Immature natural killer cell (primary cell): Measurements from ENCODE around the gene BLACAT1. TPM values are rescaled to one million over a fixed set of nuclear protein-coding genes. Genes with fewer than 3 reads are reported as not detected.
"Not testable (repeated sequence)": the region's sequence is repeated elsewhere in the genome, so short reads cannot be mapped to it uniquely, and the experiment has no call there.

Source experiments
- DNase-seq, 3 donors: peaks; one replicate each; pipeline ENCODE4 v3.0.0; 2022; ENCODE audit warnings: mixed read lengths in 1 of 3
- H3K27ac Mint-ChIP-seq, 6 donors: one replicate each; pipeline ENCODE4 v1.8.0; 2020; ENCODE audit warnings: mixed read lengths in 6 of 6, mild to moderate bottlenecking in 5 of 6, inconsistent platforms in 4 of 6, moderate library complexity in 3 of 6
- H3K27me3 Mint-ChIP-seq, 3 donors: one replicate each; pipeline ENCODE4 v1.8.0; 2020 to 2021; ENCODE audit warnings: low read depth in 3 of 3, mild to moderate bottlenecking in 3 of 3, mixed read lengths in 3 of 3, moderate library complexity in 3 of 3, inconsistent platforms in 1 of 3
- H3K36me3 Mint-ChIP-seq, 3 donors: one replicate each; pipeline ENCODE4 v1.8.0; 2020; ENCODE audit warnings: mixed read lengths in 3 of 3, inconsistent platforms in 2 of 3, mild to moderate bottlenecking in 2 of 3
- H3K4me1 Mint-ChIP-seq, 2 donors: one replicate each; pipeline ENCODE4 v1.8.0; 2020; ENCODE audit warnings: inconsistent platforms in 2 of 2, mild to moderate bottlenecking in 2 of 2, mixed read lengths in 2 of 2, moderate library complexity in 1 of 2
- H3K4me3 Mint-ChIP-seq, 5 donors: one replicate each; pipeline ENCODE4 v1.8.0; 2020; ENCODE audit warnings: mild to moderate bottlenecking in 5 of 5, mixed read lengths in 5 of 5, inconsistent platforms in 3 of 5, moderate library complexity in 3 of 5
- H3K9me3 Mint-ChIP-seq, 6 donors: one replicate each; pipeline ENCODE4 v1.8.0; 2020; ENCODE audit warnings: mild to moderate bottlenecking in 6 of 6, mixed read lengths in 6 of 6, inconsistent platforms in 4 of 6, moderate library complexity in 3 of 6
- polyA plus RNA-seq, 3 donors: library from polyadenylated mRNA; unstranded; fragments of 300-500 nt; fragmentation: Illumina TruSeq; gene quantifications; one replicate each; pipeline ENCODE4 v1.2.3, GENCODE V29; 2021

The BLACAT1 gene
- polyA plus RNA-seq, 3 donors from 2014 or later, result not detected

GRCh38 chr1:205493241-205494085, 37.6 kb upstream of the BLACAT1 start:
- DNase-seq, result peak in 1 of 3 donors; percentile 14
- peaks cover 5 to 10% (median 9%) of the 10 kb centered on the region in 3 donors for H3K27me3 Mint-ChIP-seq
- no peaks in the 10 kb centered on the region for H3K36me3 Mint-ChIP-seq
- H3K4me1 Mint-ChIP-seq, result peaks cover 3 to 7% of the 10 kb centered on the region in 2 donors
- no peak overlapping the region for H3K4me3 Mint-ChIP-seq
- no peaks in the 10 kb centered on the region for H3K9me3 Mint-ChIP-seq
- H3K27ac Mint-ChIP-seq, result no peak overlapping the region

DNA sequence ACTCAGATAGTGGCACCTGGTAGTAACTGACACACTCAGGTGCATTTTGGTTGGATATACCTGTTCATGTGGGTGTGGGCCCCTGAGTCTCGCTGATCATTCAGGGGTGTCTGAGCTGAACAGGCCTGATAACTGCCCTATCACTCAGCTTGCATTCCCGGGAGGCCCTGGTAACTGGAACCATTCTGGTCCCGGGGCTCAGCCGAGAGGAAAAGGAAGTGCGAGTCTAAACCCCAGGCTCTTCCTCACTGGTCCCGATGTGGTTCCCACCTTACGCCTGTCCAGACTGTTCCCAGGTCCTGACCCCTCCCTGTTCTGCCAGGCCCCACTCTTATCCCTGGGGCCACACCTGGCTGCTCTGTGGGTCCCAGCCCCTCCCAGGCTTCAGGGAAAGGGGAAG, 36.9 kb upstream of the BLACAT1 start:
- Mint-ChIP-seq H3K27me3 (peaks cover 8 to 10% (median 9%) of the 10 kb centered on the region in 3 donors), H3K9me3 (no peaks in the 10 kb centered on the region), H3K4me3 (no peak overlapping the region), H3K27ac (no peak overlapping the region), H3K4me1 (peaks cover 3 to 7% of the 10 kb centered on the region in 2 donors), H3K36me3 (no peaks in the 10 kb centered on the region)
- no peak for DNase-seq

DNA sequence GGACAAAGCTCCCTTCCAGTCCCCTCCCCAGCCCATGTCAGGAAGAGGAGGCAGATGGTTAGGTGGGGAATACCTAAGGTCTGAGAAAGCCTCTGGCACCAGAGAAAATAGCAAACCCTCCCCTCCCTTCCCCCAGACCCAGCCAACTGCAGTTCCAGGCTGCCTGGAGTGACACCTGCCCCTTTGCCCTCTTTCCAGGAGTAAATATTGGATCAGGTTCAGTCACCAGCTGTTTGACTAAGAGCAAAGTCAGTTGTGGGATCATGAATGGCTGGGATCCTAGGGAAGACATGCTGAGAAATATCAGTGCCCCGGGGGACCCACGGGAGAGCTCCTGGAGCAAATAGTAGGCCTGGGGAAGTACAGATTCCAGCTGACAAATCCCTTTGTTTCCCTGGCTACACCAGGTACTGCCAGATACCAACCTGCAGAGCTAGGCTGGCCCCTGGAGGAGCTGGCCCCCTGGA, 36.4 kb upstream of the BLACAT1 start:
- no peaks in the 10 kb centered on the region for H3K36me3 Mint-ChIP-seq
- no peaks in the 10 kb centered on the region for H3K9me3 Mint-ChIP-seq
- DNase-seq, result no peak
- H3K27me3 Mint-ChIP-seq, result peaks cover 8 to 10% (median 9%) of the 10 kb centered on the region in 3 donors
- H3K4me3 Mint-ChIP-seq, result no peak overlapping the region
- H3K27ac Mint-ChIP-seq, result no peak overlapping the region
- H3K4me1 Mint-ChIP-seq, result peaks cover 3 to 7% of the 10 kb centered on the region in 2 donors

DNA sequence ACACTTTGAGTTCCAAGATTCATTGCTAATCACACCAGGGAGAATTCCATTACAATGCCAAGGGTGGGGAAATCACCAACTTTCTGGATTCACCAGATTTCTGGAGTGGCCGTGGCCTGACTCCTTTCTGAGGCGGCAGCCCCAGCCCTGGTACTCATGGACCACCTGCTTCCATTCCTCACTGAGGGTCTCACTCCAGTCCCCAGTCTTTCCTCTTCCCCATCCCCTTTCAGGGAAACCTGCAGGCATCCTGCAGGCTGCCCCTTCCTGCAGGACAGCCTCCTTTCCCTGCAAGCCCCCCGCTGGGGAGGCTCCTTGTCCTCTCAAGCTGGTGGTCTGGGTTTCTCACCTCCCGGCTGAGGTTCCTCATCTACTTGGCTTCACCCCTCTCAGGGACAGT, 35.9 kb upstream of the BLACAT1 start:
- Mint-ChIP-seq H3K36me3 (no peaks in the 10 kb centered on the region), H3K4me3 (no peak overlapping the region), H3K9me3 (no peaks in the 10 kb centered on the region), H3K4me1 (peaks cover 3 to 7% of the 10 kb centered on the region in 2 donors), H3K27me3 (peaks cover 5 to 9% (median 7%) of the 10 kb centered on the region in 3 donors), H3K27ac (no peak overlapping the region)
- no peak for DNase-seq

DNA sequence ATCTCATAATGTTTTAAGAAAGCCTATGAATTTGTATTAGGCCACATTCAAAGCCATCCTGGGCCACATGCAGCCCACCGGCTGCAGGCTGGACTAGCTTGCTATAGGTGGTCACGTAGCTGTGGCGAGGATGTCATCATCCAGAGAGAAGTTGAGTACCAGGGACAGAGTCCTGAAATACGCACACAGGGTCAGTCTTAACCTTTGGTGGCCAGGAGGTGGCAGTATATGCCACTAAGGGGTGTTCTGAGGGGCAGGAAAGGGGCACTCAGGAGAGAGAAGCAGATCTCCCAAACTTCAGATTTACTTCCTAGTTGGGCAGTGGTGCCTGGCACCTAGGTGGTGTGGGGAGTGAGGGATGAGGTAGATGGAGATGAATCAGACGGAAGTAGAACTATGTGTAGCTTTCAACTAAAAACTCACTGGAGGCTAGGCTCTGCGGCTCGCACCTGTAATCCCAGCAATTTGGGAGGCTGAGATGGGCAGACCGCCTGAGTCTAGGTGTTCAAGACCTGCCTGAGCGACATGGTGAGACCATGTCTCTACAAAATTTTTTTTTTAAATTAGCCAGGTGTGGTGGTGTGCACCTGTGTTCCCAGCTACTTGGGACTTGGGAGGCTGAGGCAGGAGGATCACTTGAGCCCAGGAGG, 32.4 kb upstream of the BLACAT1 start:
- Mint-ChIP-seq H3K27ac (peak overlapping the region in 1 of 6 donors; percentile 0), H3K9me3 (no peaks in the 10 kb centered on the region), H3K36me3 (no peaks in the 10 kb centered on the region), H3K27me3 (peaks cover 7 to 12% (median 9%) of the 10 kb centered on the region in 3 donors), H3K4me1 (peaks cover 25 to 27% of the 10 kb centered on the region in 2 donors), H3K4me3 (no peak overlapping the region)
- DNase-seq, result peak; percentile 43 to 50 (median 43)

GRCh38 chr1:205486258-205486657, 30.4 kb upstream of the BLACAT1 start:
- peaks cover 9 to 11% (median 10%) of the 10 kb centered on the region in 3 donors for H3K27me3 Mint-ChIP-seq
- peaks cover 43 to 45% of the 10 kb centered on the region in 2 donors for H3K4me1 Mint-ChIP-seq
- no peak for DNase-seq
- H3K9me3 Mint-ChIP-seq, result no peaks in the 10 kb centered on the region
- H3K27ac Mint-ChIP-seq, result no peak overlapping the region
- no peak overlapping the region for H3K4me3 Mint-ChIP-seq
- H3K36me3 Mint-ChIP-seq, result no peaks in the 10 kb centered on the region

DNA sequence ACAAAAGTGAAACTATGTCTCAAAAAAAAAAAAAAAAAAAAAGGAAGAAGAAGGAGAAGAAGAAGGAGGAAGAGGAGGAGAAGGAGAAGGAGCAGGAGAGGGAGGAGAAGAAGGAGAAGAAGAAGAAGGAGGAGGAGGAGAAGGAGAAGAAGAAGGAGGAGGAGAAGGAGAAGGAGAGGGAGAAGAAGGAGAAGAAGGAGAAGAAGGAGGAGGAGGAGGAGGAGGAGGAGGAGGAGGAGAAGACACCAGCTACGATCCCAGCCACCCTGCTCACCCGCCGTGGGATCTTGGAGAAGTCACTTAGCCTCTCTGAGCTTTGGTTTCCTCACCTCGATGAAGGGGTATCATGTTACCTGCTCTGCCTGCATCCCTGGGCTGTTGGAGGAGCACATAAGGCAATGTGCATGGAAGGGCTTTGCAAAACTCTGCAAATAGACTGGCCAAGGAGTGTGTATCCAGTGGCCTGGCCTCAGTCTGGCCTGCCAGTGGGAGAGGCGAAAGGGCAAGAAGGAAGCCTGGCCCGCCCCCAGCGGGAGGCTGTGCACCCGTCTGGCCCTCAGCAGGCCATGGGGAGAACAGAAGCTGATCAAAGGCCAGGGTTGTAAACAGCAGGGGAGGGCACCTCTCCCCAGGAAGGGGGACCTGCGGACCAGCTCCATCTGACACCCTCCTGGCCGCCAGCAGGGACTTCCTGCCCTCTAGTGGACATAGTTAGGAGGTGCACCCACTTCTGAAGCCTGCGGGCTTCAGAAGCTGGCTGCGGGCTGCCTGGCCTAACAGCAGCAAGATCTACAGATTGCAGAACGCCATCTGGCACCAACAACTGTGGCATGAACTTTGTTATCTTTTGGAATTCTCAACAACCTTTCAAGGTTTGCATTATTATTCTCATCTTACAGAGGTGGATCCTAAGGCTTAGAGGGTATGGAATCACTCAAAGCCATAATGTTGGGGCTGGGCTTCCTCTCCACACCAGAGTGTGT, 29.4 kb upstream of the BLACAT1 start:
- Mint-ChIP-seq H3K4me1 (peaks cover 52 to 54% of the 10 kb centered on the region in 2 donors), H3K9me3 (no peaks in the 10 kb centered on the region), H3K36me3 (no peaks in the 10 kb centered on the region), H3K27me3 (peaks cover 15 to 16% (median 16%) of the 10 kb centered on the region in 3 donors), H3K27ac (peak overlapping the region in 2 of 6 donors; percentile 40 to 62), H3K4me3 (peak overlapping the region in 1 of 5 donors; percentile 2)
- DNase-seq, result peak; percentile 74 to 79 (median 77)

DNA sequence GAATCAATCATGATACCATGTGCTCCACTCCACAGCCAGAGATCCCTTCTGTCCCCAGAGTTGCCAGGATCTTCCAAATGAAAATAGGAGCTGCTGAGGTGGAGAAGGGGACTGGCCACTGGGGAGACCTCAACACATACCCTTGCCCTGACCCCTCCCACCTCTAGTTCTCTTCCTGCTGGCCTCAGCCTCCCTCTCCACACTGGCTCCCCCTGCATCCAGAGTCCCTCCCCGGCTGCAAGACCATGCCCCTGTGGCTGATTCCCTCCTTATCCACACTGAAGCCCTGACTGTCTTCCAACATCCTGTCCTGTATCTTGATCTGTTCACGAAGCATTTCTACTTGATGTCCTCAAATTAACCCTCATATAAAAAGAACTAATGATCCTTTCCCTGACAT, 27.5 kb upstream of the BLACAT1 start:
- no peaks in the 10 kb centered on the region for H3K9me3 Mint-ChIP-seq
- DNase-seq, result no peak
- H3K4me1 Mint-ChIP-seq, result peaks cover 66 to 67% of the 10 kb centered on the region in 2 donors
- no peaks in the 10 kb centered on the region for H3K36me3 Mint-ChIP-seq
- peak overlapping the region in 2 of 5 donors; percentile 50 to 56 for H3K4me3 Mint-ChIP-seq
- H3K27ac Mint-ChIP-seq, result peak overlapping the region; percentile 30 to 96 (median 86)
- peaks cover 14 to 19% (median 16%) of the 10 kb centered on the region in 3 donors for H3K27me3 Mint-ChIP-seq

DNA sequence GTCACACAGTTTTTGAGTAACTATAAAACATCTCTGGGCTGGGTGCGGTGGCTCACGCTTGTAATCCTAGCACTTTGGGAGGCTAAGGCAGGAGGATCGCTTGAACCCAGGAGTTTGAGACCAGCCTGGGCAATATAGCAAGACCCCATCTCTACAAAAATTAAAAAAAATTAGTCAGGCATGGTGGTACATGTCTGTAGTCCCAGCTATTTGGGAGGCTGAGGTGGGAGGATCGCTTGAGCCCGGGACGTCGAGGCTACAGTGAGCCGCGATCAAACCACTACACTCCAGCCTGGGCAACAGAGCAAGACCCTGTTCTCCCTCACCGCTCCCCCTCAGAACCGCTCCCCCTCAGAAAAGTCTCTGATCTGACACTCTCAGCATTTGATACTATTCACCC, 26.7 kb upstream of the BLACAT1 start:
- Mint-ChIP-seq H3K4me3 (peak overlapping the region; percentile 76 to 86 (median 81)), H3K27ac (peak overlapping the region; percentile 84 to 99 (median 94)), H3K4me1 (peaks cover 70 to 71% of the 10 kb centered on the region in 2 donors), H3K27me3 (peaks cover 12 to 17% (median 15%) of the 10 kb centered on the region in 3 donors)
- not testable (repeated sequence) for H3K9me3 Mint-ChIP-seq, H3K36me3 Mint-ChIP-seq, DNase-seq

- H3K4me1 Mint-ChIP-seq, result peaks cover 72 to 75% of the 10 kb centered on the region in 2 donors
- H3K9me3 Mint-ChIP-seq, result no peaks in the 10 kb centered on the region
- peak overlapping the region; percentile 84 to 99 (median 94) for H3K27ac Mint-ChIP-seq
- H3K27me3 Mint-ChIP-seq, result peaks cover 12 to 17% (median 13%) of the 10 kb centered on the region in 3 donors
- DNase-seq, result peak; percentile 68 to 73 (median 70)
- peak overlapping the region; percentile 76 to 86 (median 81) for H3K4me3 Mint-ChIP-seq
- no peaks in the 10 kb centered on the region for H3K36me3 Mint-ChIP-seq
These were observed 25.8 kb upstream of the BLACAT1 start for GRCh38 chr1:205481629-205482151.

DNA sequence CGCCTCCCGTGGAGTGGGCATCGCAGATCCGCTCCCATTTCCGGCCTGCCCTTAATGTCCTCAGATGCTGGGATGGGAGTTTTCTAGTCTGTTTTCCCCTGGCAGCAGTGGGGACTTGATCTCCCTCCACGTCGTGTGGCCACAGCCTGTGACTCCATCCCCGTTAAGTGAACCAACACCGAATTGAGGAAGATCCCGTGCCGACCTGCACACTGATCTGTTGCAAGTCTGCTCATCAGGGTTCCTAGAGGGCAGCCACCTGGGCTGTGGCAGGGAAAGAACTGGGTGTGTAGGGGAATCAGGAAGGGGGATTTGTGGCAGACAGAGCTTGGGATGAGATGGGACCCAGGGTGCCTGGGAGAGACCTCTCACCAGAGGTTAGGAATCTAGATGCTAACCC, 25.4 kb upstream of the BLACAT1 start:
- H3K36me3 Mint-ChIP-seq, result no peaks in the 10 kb centered on the region
- no peaks in the 10 kb centered on the region for H3K9me3 Mint-ChIP-seq
- peaks cover 74 to 77% of the 10 kb centered on the region in 2 donors for H3K4me1 Mint-ChIP-seq
- H3K27ac Mint-ChIP-seq, result peak overlapping the region; percentile 84 to 99 (median 94)
- peaks cover 12 to 17% (median 13%) of the 10 kb centered on the region in 3 donors for H3K27me3 Mint-ChIP-seq
- no peak for DNase-seq
- H3K4me3 Mint-ChIP-seq, result peak overlapping the region; percentile 76 to 86 (median 81)

- Mint-ChIP-seq H3K27me3 (peaks cover 12 to 14% (median 13%) of the 10 kb centered on the region in 3 donors), H3K27ac (peak overlapping the region; percentile 87 to 99 (median 95)), H3K36me3 (no peaks in the 10 kb centered on the region), H3K9me3 (no peaks in the 10 kb centered on the region), H3K4me1 (peaks cover 71 to 73% of the 10 kb centered on the region in 2 donors), H3K4me3 (peak overlapping the region; percentile 76 to 86 (median 78))
- peak; percentile 78 to 84 (median 80) for DNase-seq
These were observed 24.6 kb upstream of the BLACAT1 start for GRCh38 chr1:205480349-205480985.
